ENCODE data around the gene ENG.

ENG gene

GRCh38 chr9:127877566-127877998, 23.1 kb upstream of the ENG start, which contains the start of gene AK1 (continued):
- peak; percentile 64 for TF ChIP-seq SP3 (tag by site-specific recombination; IDR thresholded peaks at IDR 0.05)
- TF ChIP-seq ZFHX2 (tag by site-specific recombination; conservative IDR thresholded peaks at IDR 0.05), result no peak
- 0 out of 2 replicates have a peak, but pooled peaks have one; percentile 28 for TF ChIP-seq PATZ1 (tag by site-specific recombination; IDR thresholded peaks at IDR 0.05)
- peak; percentile 50; the same call in 1 of the 2 replicates for TF ChIP-seq ZBTB11 (tag by site-specific recombination; conservative IDR thresholded peaks at IDR 0.05; ENCODE audit: low read depth)
- TF ChIP-seq ZNF2 (tag by site-specific recombination; IDR thresholded peaks at IDR 0.05), result no peak
- no peak for TF ChIP-seq ZSCAN16 (tag by site-specific recombination; IDR thresholded peaks at IDR 0.05)
- TF ChIP-seq ZBTB48 (tag by site-specific recombination; IDR thresholded peaks at IDR 0.05), result peak; percentile 55

- Histone ChIP-seq H3K9me3 (ENCODE audit: control insufficient read depth, insufficient read depth, low read depth, low read length) (no peaks in the 10 kb centered on the region), H3K4me3 (ENCODE audit: low read depth, low read length) (peak overlapping the region; percentile 55), H3K36me3 (ENCODE audit: control insufficient read depth in 2 of 2, insufficient read depth in 1 of 2, low read length in 2 of 2) (peaks cover 0 to 18% of the 10 kb centered on the region in 2 experiments; a peak in 1 of 3 replicates), H3K4me1 (ENCODE audit: control insufficient read depth, insufficient read depth, low read length) (no peaks in the 10 kb centered on the region; the same call in 1 of the 2 replicates), H3K27ac (ENCODE audit: extremely low read depth, low read depth, low read length) (peak overlapping the region; percentile 53; the same call in 1 of the 2 replicates)
- TF ChIP-seq KLF17 (tag by site-specific recombination; IDR thresholded peaks at IDR 0.05) (peak; percentile 16; the same call in 1 of the 2 replicates), PATZ1 (tag by site-specific recombination; IDR thresholded peaks at IDR 0.05) (peak; percentile 22; the same call in 1 of the 2 replicates), ZNF335 (tag by site-specific recombination; conservative IDR thresholded peaks at IDR 0.05) (0 out of 2 replicates have a peak, but pooled peaks have one; percentile 31), ZBTB11 (tag by site-specific recombination; conservative IDR thresholded peaks at IDR 0.05; ENCODE audit: low read depth) (peak; percentile 63), RBAK (tag by site-specific recombination; IDR thresholded peaks at IDR 0.05) (no peak), ZSCAN4 (tag by site-specific recombination; IDR thresholded peaks at IDR 0.05) (0 out of 2 replicates have a peak, but pooled peaks have one; percentile 20), ZNF768 (tag by site-specific recombination; IDR thresholded peaks at IDR 0.05) (peak; percentile 59; the same call in 1 of the 2 replicates), ZNF664 (tag by site-specific recombination; IDR thresholded peaks at IDR 0.05) (no peak)
- ChIA-PET POLR2A (interaction anchor here (1.1 kb wide), 1 partner anchor 13 kb away, joined by 4 read pairs; no protein-coding TSS in a partner anchor), CTCF (interaction anchor here (0.6 to 2.5 kb wide), 6 partner anchors 44 to 936 kb away, joined by 3 to 7 read pairs (median 4); no protein-coding TSS in a partner anchor)
These were observed 22.5 kb upstream of the ENG start for GRCh38 chr9:127876764-127877562.

Data from HEK293 (cell line).